ENCODE results near the gene VSTM4.

Gene VSTM4

DNA sequence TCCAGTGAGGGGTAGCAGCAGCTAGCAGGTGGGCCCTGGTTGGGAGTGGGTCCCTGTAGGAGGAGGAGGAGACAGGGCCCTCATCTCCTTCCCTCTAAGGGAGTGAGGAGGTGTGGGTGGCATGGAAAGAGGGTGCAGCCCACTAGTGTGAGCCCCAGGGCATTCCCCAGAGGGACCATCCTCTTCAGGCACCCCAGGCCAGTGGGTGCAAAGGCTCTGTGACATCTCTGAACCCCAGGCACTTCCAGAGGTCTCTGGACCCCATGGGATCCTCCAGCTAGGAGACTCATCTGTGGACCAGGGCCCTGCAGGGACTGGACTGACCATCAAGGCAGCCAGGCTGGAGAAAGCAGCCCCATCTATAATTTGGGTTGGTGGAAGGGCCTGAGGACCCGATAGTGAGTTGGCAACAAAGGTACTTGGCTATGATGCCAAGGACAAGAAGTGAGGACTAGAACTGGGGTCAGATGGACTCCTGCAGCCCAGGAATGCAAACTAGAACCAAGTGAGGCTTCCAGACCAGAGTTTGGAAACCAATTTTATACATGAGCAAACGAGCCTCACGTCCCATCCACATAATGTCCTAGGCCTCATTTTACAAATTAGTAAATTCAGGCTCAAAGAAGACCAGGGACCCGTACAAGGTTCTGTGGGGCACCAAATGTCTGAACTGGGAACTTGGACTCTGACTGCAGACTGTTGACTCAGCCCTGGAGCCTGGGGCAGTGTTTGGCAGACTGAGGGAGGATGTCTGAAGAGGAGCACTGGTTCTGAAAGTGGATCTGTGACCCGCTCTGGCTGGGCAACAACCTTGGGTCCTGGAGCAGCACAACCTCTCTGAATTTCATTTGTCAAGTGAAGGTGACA, 1.4 kb upstream of the VSTM4 start:
- no peak for DNase-seq

DNA sequence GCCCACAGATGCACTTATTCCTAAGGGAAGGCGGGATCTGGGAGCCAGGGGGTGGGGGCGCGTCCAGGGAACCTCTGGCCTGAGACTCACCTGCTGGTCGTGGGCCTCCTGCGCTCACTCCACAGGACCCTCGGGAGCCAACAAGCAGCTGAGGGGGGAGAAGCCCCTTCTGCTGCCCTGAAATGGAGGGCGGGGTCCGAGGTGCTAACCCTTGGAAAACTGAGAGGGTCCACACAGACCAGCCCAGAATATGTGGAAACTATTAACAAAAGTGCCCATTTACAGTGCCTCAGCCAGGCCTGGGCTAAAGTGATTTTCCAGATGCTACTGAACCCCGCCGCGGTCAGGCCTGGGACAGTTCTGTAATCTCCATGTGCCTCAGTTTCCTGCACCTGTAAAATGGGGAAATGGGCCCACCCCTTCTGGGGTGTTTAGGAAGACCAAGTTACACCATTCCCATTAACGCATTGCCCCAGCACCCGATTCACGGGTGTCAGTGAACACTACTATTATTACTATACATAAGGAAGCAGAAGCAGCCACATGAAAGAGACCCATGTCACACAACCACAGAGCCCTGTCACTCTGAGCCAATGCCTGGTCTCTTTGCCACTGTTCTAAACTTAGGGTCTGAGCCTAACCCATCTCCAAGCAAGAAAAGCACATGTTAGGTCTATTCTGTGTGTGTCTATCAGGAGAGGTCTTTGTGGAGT, 630 bp upstream of the VSTM4 start:
- no peak for DNase-seq

DNA sequence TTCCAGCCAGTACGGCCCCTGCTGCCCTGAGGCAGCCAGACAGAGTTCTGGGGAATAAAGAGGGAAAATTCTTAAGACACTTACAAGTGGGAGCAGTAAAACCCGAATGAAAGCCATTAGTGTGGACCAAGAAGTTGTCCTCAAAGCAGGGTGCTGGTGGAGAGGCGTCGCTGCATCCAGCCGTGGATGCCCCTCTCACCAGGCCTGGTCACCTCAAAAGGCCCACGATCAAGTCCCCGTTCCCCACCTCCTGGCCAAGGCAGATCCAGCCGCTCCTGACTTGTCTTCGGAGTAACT, 656 bp downstream of the VSTM4 start:
- DNase-seq, result no peak

DNA sequence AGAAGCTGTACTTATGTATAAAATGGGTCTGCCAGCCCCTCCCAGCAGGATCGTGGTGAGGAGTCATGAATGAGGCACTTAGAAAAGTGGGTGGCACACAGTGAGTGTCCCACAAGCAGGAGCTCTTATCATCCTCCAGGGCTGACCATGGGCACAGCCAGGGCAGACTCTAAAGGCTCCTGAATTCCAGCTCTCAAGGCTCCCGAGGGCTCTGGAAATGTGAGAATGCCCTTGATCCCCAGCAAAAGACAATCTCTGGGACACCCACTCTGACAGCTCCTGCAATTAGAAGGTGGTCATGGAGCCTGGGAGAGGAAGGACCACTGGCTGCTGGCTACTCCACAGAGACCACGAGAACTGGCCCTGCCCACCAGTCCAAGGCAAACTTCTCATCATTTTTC, 1.6 kb downstream of the VSTM4 start:
- DNase-seq, result no peak

DNA sequence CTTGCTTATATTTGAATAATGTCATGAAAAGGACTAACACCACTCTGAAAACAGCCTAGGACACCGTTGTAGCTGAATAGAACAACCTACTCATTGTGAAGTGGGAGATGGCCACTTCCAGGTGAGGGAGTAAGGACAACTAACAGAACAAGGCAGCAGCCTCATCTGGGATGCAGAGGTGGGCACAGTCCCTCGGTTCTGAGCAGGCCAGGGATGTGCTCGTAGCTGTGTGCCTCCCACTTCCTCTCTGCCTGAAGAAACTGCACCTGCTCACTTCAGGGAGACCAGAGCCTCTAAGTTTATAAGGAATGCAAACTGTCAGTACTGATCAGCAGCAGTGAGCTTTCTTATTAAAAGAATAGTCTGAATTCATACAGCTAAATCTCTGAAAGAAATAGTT, 2.5 kb downstream of the VSTM4 start:
- DNase-seq, result no peak

DNA sequence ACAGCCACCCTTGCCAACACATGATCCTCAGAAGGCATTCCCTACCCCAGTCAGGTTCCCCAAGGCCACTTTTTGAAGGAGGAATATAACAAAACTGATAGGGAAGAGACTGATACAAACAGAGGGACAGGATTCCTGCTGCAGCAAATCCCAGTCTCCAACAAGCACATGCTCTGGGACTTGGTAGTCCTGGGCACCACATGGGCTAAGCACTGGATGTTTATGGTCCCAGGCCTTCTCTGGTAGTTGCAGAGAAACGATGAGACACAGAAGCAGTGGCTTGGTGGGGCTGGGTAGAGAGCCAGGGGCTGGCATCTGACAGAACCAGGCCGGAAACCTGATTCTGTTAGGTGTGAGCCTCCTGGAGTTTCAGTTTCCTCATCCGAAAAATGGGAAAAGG, 3.2 kb downstream of the VSTM4 start:
- no peak for DNase-seq

DNA sequence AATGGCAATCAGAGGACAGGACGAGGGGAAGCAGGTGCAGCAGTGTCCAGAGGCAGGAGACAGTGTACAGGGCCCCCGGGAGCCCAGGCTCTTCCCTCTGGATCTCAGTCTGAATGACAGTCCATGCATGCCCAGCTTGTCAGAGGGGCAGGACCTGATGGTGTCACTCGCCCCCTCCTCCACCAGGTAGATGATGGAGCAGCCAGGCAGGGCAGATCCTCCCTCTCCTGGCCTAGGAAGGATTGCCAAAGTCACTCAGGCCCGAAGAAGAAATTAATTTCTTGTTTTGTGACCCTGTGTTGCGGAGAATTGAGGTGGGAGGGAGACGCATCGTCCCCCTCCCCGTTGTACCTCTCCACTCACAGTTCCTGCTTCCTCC, 4.0 kb downstream of the VSTM4 start:
- DNase-seq, result no peak

DNA sequence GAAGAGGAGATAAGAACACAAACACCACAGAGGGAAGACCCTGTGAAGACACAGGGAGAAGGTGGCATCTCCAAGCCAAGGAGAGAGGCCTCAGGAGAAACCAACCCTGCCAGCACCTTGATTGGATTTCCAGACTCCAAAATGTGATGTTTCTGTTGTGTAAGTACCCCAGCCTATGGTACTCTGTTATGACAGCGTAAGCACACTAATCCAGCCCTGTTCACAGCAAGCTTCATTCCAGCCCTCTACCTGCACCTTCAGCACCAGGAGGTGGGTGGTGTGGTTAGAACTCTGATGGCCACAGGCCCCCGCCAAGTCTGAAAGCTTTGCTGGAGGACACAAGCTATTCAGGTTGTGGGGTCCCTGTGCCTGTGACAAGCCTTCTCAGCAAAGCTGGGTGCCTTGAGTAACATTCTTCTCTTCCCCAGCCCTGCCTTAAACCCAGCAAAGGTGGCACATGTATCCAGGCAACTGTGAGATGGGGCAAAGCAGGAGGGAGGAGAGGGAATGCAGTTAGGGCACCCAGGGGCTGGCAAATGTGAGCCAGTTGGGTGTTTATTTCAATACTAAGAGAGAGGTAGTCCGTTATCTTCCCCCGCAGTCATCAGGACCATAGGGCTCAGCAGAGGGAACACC, 4.5 kb downstream of the VSTM4 start:
- DNase-seq, result no peak

DNA sequence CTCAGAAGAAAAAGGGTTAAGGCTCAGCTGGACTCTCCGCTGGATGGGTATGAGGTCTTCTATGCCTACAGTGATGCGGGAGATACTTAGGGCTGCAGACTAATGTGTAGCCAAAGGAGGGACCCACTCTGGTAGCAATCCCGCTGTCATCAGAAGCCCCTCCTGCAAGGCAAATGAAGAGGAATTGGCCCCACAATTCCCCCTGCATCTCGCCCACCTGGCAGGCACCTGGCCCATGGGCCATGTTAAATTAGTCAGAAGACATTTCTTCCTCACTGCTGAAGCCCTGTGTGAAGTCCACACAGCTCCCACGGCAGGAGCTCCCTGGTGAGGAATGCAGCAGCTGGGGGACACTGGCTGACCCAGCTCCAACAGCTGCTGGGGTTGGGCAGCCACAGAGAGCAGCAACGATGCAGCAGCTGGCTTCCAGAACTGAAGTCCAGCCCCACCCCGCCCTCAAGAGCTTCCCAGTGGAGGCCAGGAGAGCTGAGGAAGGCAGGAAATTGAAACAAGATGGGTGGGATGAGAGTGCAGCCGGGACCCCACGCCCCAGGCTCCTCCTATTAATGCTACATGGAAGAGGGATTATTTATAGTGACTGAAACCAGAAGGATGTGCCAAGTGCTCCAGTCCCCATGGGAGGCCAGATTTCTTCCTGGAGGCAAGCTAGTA, 5.5 kb downstream of the VSTM4 start:
- DNase-seq, result no peak

DNA sequence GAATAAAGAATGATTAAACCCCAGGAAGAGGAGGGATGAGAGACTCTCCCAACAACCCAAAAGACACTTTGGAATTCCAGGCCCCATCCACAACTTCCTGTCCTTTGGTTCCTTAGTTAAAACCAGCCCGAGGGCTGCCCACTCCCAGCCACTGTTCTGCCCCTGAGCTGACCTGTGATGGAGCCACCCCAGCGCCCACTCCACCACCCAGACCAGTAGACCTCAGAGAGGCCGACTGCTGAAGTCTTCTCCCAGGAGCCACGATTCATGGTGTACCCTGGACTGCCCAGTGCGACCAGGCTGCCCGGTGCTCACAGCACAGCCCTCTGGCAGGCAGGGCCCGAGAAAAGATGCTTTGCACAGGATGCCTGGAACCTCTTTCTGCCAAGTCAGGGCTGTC, 6.7 kb downstream of the VSTM4 start:
- DNase-seq, result no peak

DNA sequence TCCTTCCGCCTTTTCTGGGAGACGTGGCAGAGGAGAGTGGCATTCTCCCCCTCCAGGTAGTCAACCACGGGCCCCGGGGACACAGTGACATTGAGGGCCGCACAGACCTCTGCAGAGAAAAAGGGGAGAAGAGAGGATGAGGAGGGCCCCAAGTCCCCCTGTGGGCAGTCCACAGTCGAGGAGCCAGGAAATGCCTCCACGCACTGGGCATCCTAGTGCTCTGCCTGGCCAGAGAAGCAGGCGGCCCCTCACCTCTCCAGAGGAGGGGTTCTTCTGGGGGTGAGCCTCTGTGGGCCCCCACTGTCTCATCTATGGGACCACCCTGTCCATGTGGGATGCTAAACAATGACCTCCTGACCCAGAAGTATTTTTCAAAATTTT, 7.4 kb downstream of the VSTM4 start:
- no peak for DNase-seq

DNA sequence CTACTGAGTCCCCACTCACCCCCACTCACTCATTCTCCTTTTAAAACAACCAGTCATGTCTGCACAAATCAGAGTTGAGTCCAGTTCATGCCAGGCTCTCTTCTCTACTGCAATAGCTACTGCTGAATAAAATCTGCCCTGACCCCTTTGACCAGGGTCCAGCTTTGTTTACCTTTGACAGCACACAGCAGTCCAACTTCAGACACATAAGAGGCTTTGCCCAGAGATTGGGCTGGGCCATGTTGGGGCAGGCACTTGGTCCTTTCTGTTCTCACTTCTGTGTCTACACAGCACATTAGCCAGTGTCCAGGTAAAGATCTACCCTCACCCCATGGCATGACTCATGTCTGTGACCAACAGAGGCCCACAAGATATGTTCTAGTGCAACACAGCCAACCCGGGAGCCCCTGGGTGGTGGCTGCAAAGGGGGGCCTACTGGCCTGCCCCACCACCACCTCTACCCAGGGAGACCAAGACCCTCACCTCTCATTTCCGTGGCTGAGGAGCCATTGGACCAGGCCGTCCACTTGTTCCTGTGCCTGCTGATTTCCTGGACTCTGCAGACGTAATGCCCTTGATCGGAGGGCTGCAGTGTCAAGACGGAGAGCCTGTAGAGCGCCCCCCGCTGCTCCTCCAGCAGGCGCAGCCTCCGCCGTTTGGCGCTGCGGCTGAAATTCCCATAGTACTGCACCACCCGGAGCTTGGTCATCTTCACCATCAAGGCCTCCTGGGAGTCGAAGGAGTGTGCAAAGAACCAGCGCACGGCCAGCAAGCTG, 8.0 kb downstream of the VSTM4 start:
- no peak for DNase-seq

DNA sequence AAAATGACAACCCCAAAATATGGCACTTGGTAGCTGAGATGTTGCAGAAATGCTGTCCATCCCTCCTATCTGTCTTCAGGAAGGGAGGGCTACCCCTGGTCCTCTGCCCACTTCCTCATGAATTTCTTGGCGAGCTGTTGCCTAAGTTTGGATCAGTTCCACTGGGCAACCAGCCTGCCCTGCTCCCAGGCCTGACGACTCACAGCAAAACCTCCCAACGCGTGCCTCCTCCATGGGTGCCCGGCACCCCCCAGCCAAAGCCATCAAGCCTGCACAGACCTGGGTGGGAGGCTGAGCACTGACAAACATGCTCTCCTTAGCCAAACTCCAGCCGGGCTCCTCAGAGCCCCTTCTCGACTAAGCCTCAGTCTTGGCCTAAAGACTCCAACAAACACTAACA, 8.9 kb downstream of the VSTM4 start:
- DNase-seq, result no peak

DNA sequence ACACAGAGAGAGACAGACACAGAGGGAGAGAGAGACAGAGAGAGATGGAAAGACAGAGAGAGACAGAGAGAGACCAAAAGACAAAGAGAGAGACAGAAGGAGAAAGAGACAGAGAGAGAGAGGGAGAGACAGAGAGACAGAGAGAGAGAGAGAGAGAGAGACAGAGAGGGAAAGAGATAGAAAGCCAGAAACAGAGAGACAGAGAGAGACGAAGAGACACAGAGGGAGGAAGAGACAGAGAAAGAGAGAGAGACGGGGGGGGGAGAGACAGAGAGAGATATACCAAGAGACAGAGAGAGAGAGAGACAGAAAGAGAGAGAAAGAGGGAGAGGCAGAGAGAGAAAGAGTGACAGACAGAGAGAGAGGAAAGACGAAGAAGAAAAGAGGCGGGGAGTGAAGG, 10.2 kb downstream of the VSTM4 start:
- no peak for DNase-seq

DNA sequence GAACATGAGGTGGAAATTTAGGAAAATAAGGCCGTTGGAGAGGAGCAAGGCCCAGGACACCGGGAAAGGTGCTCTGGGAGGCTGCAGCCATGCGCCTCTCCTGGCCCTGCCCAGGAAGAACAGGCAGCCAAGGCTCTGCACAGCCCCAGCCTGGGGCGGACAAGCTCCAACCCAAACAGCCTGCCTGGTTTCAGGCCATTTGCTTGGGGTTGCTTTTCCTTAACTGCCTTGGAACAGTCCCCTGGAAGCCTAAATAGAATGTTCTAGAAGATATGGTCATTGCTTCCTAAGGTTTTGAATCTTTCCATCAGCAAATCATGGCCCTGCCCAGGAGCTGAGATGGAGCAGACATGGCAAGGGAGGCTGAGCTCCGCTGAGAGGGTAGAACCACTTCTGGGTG, 11.0 kb downstream of the VSTM4 start:
- DNase-seq, result no peak

DNA sequence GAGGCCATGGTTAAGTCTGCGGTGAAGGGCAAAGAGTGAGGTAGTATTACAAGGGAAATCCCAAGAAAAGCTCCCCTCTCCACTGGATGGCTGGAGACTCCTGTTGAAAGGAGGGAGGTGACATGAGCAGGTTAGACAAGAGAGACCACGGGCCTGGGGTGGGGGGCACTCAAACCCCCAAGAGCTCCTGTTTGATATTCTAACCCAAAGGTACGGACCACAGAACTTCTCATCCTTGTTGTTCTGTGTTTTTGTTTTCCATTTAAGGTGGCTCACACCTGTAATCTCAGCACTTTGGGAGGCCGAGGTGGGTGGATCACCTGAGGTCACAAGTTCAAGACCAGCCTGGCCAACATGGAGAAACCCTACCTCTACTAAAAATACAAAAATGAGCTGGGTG, 11.6 kb downstream of the VSTM4 start:
- DNase-seq, result no peak

DNA sequence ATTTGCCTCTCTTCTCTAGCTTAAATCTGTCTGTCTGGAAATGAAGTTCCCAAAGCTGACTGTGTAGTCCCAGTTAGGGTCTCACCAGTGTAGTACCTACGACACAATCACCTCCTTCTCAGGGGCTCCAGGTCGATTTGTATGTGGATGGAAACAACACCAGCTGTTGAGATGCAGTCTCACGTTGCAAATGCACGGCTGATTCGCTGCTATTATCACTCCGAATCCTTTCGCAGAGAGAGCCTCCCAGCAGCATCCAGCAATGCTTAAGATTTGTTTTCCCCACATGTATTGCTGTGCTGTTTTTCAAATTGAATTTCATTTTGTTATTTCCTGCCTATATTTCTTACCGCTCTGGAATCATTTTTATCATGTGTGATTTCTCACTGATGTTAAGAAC, 16.3 kb downstream of the VSTM4 start:
- DNase-seq, result no peak

DNA sequence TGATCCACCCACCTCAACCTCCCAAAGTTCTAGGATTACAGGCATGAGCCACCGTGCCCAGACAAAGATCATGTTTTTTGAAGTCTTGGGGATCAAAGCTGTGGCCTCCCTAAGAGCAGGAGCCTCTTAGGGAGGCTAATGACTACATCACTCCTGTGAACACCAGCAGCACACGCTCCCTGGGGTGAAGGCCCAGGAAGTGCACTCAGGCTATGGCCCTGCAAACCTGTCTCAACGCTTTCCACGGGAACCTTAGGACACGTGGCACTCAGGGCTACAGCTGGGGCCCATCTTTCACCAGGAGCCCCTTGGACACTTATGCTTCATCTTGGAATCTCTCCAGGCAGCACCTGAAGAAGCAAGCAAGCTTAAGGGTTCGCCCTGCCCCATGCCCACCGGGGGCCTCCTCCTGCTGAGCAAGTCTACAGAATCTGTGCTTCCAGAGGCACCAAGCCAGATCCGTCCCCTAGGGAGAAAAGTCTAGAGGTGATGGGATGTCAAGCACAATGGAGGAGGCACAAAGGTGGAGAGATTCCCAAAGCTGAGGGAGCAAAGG, 18.4 kb downstream of the VSTM4 start:
- no peak for DNase-seq

DNA sequence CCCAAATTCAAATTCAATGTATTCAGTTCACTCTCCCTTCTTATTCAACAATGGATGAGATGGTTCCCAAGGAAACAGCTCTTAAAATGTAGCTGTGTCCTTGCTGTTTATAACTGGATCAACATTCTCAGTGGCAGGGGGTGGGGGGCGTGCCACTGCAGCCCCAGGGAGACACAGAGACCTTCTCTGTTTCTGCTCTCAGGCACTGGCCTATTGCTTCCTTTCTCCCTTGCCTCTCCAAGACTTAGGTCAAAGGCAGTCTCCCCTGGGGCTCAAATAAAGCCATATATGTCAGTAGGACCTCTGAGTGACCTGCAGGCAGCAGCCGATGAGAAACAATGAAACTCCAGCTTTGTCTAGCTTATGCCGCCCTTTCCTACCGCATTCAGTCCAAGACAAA, 20.7 kb downstream of the VSTM4 start:
- DNase-seq, result no peak

DNA sequence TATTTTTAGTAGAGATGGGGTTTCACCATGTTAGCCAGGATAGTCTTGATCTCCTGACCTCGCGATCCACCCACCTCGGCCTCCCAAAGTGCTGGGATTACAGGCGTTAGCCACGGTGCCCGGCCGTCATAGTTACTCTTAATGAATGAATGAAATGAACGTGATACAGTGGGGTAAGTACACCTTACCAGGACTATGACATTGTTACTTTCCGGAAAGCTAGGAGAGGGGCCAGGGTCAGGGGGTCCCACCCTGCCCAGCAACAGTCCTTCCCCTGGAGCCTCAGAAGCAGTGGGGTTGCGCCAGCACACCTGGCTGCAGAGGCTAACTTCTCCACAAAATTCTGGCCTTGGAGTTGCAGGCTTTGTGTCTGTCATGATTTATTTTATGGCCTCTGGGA, 21.4 kb downstream of the VSTM4 start:
- DNase-seq, result no peak

DNA sequence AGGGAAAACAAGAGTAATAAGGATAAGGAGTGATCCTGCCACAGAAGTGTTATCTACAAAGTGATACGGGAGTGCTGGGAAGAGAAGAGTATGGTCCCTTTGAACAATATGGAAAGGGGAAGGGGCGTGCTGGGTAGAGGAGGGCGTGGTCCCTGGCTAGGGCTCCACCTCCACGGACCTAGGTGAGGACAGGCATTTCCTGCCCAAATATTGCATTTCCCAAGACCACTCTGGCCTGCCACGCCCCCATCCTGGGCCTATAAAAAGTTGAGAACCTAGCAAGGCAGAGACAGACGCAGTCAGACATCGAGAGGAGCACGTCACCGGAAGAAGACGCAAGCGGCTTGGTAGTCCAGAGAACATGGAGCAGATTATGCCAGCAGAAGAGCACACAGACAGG, 22.8 kb downstream of the VSTM4 start:
- no peak for DNase-seq

DNA sequence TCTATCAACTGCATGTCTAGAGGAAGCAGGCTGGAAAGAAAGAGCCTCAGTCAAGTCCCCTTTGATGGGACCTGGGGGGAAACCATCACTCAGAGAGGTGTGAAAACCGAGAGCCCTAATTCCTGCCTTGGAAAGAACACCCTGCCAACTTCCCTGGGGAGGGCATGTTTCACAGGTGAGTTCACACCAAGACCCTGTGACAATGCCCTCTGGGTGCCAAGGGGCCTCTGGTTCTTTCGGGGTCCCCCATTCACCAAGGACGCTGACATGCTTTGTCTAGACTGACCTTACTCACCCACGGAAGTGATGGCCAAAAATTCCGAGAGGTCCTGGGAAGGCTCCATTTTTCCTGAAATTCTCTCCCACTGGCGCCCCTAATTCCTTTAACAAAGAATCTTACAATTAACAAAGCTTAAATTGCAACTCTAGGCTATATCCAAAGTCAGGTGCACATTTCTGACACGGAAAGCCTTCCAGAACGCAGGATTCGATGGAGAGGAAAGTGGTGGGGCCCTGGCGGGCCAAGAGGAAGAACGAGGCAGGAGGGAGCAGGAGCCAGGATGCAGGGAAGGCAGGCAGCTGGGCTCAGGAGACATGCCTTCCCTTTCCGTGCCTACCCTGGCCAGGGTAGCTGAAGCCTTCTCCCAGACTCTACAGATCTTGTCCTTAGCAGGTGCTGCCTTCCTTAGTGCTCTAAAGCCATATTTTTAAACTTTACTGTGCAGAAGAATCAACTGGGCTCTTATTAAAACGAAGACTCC, 23.7 kb downstream of the VSTM4 start:
- DNase-seq, result no peak

Data from CD4-positive, alpha-beta T cell treated with Interleukin-21 for 1 hour (primary cell).